HG03139 (cell line): ENCODE measurements around the gene ADH7.

Experiments
- ATAC-seq: cut with Tn5 transposase; IDR thresholded peaks from one replicate; pipeline ENCODE4 v1.9.1; 2021; ENCODE audit not compliant: unreplicated experiment

Gene ADH7

GRCh38 chr4:99435154-99435553 is at the start of gene ADH7:
Gene ADH7 (minus strand): TSS chr4:99435342. CDS start chr4:99435233, 109 bp downstream.
- ATAC-seq, result no peak

DNA sequence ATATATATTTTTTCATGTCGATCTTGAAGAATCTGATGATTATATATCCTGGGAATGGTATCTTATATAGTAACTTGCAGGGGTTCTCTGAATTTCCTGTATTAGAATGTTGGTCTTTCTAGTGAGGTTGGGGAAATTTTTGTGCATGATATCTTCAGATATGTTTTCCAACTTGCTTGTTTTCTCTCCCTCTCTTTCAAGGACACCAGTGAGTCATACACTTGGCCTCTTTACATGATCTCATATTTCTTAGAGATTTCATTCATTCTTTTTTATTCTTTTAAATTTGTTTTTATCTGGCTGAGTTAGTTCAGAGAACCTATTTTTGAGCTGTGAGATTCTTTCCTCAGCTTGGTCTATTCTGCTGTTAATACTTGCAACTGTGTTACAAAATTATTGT is 48.5 kb upstream of the ADH7 start:
- ATAC-seq, result no peak

DNA sequence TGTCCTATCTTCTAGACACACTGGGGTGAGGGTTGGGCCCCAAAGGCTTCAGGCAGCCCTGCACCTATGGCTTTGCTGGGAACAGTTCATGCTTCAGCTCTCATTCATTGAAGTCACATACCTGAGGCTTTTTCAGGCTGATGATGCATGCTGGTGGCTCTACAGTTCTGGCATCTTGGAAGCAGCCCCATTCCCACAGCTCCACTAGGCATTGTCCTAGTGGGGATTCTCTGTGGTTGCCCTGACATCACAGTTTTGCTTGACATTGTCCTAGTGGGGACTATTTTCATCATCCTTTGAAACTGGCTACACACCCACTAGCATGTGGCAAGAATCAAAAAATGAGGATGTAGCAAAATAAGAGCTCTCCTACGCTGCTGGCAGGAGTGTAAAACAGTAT is 38.0 kb upstream of the ADH7 start:
- ATAC-seq, result no peak

DNA sequence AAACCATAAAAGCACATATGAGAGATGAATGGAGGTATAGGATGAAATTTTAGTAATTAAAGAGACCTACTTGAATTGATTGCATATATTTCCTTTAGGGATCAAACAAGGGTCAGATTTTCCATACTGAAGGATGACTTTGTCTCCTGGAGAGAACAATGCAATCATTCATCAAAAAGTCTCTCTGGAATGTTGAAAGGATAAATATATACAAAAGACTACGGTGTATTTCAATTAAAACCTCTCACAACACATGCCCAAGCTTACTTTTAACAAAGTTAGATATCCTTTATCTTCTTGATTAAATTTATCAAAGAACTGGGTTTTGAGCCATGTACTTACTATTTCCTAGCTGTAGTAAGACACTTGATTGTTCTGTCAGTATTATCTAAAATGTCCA is 36.8 kb upstream of the ADH7 start:
- no peak for ATAC-seq

DNA sequence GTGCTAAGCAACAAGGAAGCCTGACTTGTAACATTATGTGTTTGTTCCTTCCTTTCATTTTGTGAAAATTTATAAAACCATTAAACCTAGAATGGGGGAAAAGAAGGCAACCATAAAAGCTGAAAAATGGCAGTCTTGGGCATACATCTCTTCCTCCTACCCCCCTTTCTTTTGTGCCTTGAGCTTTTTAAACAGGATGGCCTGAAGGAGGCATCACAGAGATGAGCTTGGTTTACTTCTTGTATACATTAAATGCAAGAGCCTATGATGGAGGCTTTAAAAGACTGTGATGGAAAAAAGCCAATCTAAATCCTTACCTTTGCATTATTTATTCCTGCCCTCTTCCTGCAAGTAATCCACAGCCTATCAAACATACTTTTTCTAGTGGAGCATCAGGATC is 36.2 kb upstream of the ADH7 start:
- no peak for ATAC-seq

DNA sequence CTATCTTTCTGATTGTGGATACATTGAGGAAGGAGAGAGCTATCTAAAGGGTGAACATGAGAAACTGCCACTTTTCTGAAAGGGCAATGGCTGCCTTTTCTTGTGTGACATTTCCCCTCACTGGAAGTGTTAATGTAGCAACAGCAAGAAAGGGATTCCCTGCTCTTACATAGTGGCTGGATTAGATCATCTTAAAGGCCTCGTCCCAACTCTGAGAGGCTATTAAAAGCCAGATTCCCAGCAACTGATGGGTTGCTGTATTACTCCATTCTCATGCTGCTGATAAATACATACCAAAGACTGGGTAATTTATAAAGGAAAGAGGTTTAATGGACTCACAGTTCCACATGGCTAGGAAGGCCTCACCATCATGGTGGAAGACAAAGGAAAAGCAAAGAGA is 33.7 kb upstream of the ADH7 start:
- ATAC-seq, result no peak

GRCh38 chr4:99467887-99468286 is 32.7 kb upstream of the ADH7 start:
- no peak for ATAC-seq

DNA sequence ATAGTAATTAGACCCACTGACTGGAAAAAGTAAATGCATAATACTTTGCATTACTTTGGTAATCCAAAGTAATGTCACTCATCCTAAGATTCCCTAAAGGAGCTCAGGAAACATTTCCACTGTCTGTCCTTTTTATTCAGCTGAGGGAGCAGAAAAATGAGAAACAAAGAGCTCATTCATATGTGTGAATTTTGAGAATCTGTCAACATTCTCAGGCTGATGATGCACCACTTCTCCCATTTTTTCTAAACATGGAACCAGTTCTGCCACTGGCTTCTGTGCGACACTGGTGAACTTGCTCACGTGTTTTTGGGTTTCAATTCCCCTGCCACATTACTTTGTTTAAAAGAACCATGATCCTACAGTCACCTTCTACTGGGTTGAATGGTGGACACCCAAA is 28.4 kb upstream of the ADH7 start:
- no peak for ATAC-seq

DNA sequence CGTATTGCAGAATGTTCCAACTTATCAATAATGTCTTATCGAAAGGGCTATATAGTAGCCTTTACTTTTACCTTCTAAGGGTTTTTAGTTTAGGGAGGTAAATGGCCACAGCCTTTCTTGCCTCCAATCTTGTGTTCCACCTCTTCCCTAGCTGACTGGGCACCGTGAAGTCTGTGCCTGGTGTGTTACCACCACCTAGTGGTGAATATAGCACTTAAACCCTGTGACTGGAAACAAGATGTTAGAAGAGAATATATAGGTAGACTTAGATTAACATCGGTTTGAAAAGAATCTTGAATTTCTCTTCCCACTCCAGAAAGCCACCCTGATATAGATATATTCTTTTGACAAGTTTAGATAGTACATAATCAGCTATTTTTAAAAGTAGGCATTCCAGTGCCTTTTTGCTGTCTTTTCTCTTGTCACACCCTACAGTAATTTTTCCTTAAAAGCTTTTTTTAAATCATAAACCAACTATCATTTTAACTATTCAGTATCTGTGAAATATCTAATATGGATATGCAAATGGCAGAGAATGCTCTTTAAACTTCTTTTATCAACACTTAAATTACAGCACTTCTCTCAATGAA is 27.8 kb upstream of the ADH7 start:
- ATAC-seq, result peak; percentile 97

GRCh38 chr4:99461623-99462401 is 26.7 kb upstream of the ADH7 start:
- no peak for ATAC-seq

DNA sequence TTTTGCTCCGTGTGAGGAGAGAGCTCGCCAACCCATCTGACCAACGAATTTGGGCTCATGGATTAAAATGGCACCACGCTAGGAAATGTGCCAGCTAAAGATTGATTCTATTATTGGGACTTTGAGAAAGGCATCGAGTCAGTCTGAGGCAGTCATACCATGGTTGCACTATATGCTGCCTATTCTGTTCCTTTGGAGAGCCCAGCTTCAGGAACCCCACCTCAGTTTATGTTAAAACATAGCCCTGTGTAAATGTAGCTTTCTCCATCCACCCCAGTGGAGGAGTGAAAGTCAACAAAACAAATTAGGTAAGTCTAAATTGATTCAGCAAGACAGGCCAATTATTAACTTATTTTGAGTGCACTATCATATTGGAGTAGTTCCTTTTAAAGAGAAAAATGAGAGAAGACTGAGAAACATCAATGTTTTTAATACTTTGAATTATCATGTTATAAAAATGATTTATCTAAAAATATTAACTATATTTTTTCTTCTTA is 24.5 kb upstream of the ADH7 start:
- ATAC-seq, result no peak

GRCh38 chr4:99458911-99459447 is 23.8 kb upstream of the ADH7 start:
- no peak for ATAC-seq

- ATAC-seq, result no peak
These were observed 22.5 kb upstream of the ADH7 start for GRCh38 chr4:99457676-99458075.

DNA sequence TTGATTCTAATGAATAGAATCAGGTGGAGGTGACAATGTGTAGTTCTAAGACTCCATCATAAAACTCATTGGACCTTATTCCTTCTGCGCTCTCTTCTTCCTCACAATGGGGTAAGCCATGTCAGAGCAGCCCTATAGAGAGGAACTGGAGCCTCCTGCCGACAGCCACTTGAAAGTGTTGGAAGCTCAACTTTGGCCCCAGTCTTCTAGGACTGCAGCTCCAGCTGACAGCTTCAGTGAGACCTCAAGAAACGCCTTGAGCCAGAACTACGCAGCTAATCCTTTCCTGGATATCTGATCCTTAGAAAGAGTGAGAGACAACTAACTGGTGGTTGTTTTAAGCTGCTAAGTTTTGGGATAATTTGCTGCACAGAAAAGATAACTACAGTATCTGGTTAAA is 22.1 kb upstream of the ADH7 start:
- ATAC-seq, result no peak

GRCh38 chr4:99447513-99447912 is 12.4 kb upstream of the ADH7 start:
- ATAC-seq, result peak; percentile 16

- peak; percentile 93 for ATAC-seq
These were observed 11.9 kb upstream of the ADH7 start for GRCh38 chr4:99447079-99447478.

DNA sequence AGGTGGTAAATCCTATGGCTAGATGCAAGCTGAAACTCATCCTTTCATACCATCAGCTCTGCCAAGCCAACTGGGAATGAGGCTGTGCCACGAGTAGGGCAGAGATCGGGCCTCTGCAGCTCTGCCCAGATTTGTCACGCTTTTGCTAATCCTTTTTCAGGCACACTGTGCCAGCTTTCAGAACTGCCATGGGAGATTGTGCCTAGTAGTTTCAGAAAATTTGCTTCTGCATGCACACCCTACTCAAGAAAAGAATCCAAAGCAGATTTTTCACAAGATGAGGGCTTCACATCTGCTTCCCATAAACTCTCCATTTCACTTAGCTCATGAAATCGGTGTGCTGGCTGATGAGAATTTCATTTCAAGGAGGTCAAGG is 3.3 kb upstream of the ADH7 start:
- ATAC-seq, result no peak

DNA sequence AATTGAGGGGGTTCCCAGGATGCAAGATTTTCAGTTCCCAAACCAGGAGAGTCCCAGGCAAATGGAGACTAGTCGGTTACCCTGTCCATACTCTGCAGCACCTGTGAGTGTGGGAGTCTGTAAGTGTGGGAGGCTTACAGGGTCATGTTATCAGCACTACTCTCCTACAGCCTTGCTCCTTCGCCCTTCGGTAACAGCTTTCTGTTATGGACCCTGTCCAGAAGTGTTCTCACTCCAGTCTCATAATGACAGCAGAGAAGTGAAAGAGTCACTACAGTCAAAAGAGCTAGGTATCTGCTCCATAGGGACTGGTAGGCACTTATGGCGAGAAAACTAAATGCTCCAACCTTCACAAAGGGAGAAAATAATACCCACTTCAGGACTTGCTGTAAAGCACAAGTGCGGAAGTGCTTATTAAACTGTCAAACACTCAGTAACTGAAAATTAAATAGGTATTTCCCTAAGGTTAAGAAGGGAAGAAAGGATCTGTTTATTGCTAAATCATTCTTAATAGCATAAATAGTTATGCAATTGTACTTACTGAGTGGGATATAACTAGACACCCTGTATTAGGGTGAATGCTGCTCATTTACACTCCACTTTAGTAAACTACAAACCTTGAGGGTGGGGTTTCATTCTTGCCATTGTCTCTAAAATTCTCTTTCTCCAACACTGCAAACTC is 2.7 kb upstream of the ADH7 start:
- no peak for ATAC-seq

DNA sequence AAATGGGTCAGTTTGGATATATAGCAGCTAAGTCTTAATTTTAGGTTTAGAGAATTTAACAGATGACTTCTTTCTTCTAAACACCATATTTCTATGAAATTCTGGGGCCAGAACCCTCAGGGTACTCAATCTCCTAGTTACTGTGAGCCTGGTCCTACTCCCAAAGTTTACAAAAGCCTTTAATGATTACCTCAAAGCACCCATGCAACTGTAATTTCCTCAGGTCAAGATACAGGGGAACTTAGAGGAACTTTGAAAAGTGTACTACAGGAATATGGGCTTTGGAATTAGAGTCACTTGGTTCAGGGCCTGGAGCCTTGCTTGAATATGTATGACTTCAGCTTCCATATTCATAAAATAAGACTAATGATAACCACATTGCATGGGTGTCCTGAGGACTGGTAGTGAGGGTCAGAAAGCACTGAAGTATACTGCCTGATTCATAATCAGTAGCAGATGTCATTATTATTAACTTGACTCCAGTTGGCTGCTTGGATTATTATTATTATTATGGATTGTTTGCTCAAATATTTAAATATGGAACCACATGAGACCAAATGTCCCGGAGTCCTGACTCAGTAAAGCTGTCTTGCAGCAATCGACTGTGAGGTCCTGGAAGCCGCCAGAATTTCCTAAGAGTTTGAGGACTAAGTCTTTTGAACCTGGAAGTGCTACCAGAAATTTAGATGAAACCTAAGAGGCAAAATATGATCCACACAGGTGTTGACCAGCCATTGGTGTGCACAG is 2.0 kb upstream of the ADH7 start:
- no peak for ATAC-seq

DNA sequence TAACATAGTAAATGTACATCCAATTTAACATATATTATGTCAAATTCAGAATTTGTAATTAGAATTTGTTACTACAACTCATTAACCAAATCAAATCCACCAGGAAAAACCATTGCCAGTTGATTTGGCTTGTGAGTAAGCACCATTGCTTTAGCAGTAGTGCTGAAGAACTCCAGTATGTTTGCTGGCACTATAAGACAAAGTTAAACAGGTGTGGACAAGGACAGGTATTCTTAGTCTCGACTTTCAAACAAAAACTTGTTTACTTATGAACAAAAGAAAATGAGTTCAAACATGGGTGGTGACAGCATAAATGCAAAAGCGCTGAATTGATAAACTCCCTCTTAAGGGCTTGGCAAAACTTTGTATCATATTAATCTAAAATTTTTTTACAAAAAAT is 1.3 kb upstream of the ADH7 start:
- ATAC-seq, result no peak

- no peak for ATAC-seq
These were observed 5.0 kb downstream of the ADH7 start for GRCh38 chr4:99430106-99430505.
